SK-N-SH treated with all-trans-retinoic acid at 6 μM for 48 hours (cell line): Measurements from ENCODE around the gene HLCS.

Experiments used
- ATAC-seq: fragments of 200-7000 bp; cut with Tn5 transposase; 3 replicates; pipeline ENCODE4 v1.9.1; 2020; ENCODE audit warnings: mild to moderate bottlenecking, moderate library complexity
- ARNTL ChIP-seq: fragments of 450-650 bp; formaldehyde crosslinking; IDR thresholded peaks from 2 replicates; pipeline ENCODE4 v1.5.0; 2020; ENCODE audit warnings: low read depth, mild to moderate bottlenecking, moderate library complexity, borderline replicate concordance
- BACH2 ChIP-seq: fragments of 250-450 bp; sonication (Bioruptor Pico); IDR thresholded peaks from 2 replicates; pipeline ENCODE4 v1.9.0; 2021; ENCODE audit warnings: mild to moderate bottlenecking, borderline replicate concordance
- CSDC2 ChIP-seq: fragments of 250-450 bp; sonication (Bioruptor Pico); IDR thresholded peaks from 2 replicates; pipeline ENCODE4 v1.5.0; 2020; ENCODE audit warnings: mild to moderate bottlenecking, moderate library complexity
- ESRRG ChIP-seq: fragments of 250-450 bp; sonication (Bioruptor Pico); IDR thresholded peaks from 2 replicates; pipeline ENCODE4 v1.6.1; 2021; ENCODE audit warnings: mild to moderate bottlenecking
- GLIS3 ChIP-seq: fragments of 250-450 bp; sonication (Bioruptor Pico); IDR thresholded peaks from 2 replicates; pipeline ENCODE4 v1.5.0; 2020; ENCODE audit warnings: mild to moderate bottlenecking, moderate library complexity
- PPARA ChIP-seq: fragments of 250-450 bp; sonication (Bioruptor Pico); IDR thresholded peaks from 2 replicates; pipeline ENCODE4 v1.5.0; 2020; ENCODE audit warnings: mild to moderate bottlenecking, borderline replicate concordance
- RARB ChIP-seq: fragments of 250-450 bp; sonication (Bioruptor Pico); IDR thresholded peaks from 2 replicates; pipeline ENCODE4 v1.8.0; 2021; ENCODE audit warnings: mild to moderate bottlenecking, moderate library complexity
- SNAI2 ChIP-seq: fragments of 250-450 bp; sonication (Bioruptor Pico); IDR thresholded peaks from 2 replicates; pipeline ENCODE4 v1.5.0; 2020; ENCODE audit warnings: mild to moderate bottlenecking, moderate library complexity
- TOX ChIP-seq: fragments of 250-450 bp; sonication (Bioruptor Pico); IDR thresholded peaks from 2 replicates; pipeline ENCODE4 v1.8.0; 2021; ENCODE audit warnings: mild to moderate bottlenecking, moderate library complexity, borderline replicate concordance
- ZC3H10 ChIP-seq: fragments of 250-450 bp; sonication (Bioruptor Pico); IDR thresholded peaks from 2 replicates; pipeline ENCODE4 v1.5.1; 2021; ENCODE audit warnings: mild to moderate bottlenecking, moderate library complexity
- ZFP30 ChIP-seq: fragments of 450-650 bp; formaldehyde crosslinking; IDR thresholded peaks from 2 replicates; pipeline ENCODE4 v1.5.0; 2022; ENCODE audit warnings: mild to moderate bottlenecking, moderate library complexity
- ZNF565 ChIP-seq: fragments of 450-650 bp; formaldehyde crosslinking; conservative IDR thresholded peaks from 2 replicates; pipeline ENCODE4 v1.5.0; 2020; ENCODE audit warnings: low read depth, mild to moderate bottlenecking, moderate library complexity
- ZNF70 ChIP-seq: fragments of 450-650 bp; formaldehyde crosslinking; IDR thresholded peaks from 2 replicates; pipeline ENCODE4 v1.5.0; 2020; ENCODE audit warnings: mild to moderate bottlenecking, moderate library complexity
- ZNF8 ChIP-seq: fragments of 450-650 bp; formaldehyde crosslinking; IDR thresholded peaks from 2 replicates; pipeline ENCODE4 v1.5.0; 2020; ENCODE audit warnings: mild to moderate bottlenecking, moderate library complexity
- TF ChIP-seq, protein P1 (sequence below): fragments of 250-450 bp; sonication (Bioruptor Pico); IDR thresholded peaks from 2 replicates; pipeline ENCODE4 v1.5.1; 2021; ENCODE audit warnings: mild to moderate bottlenecking, moderate library complexity
- TF ChIP-seq, protein P2 (sequence below): fragments of 250-450 bp; sonication (Bioruptor Pico); IDR thresholded peaks from 2 replicates; pipeline ENCODE4 v1.5.1; 2020; ENCODE audit warnings: low read depth, mild to moderate bottlenecking, moderate library complexity
- TF ChIP-seq, protein P3 (sequence below): fragments of 250-450 bp; sonication (Bioruptor Pico); IDR thresholded peaks from 2 replicates; pipeline ENCODE4 v1.5.0; 2020; ENCODE audit warnings: mild to moderate bottlenecking, moderate library complexity
- TF ChIP-seq, protein P4 (sequence below): fragments of 250-450 bp; sonication (Bioruptor Pico); IDR thresholded peaks from 2 replicates; pipeline ENCODE4 v1.8.0; 2020; ENCODE audit warnings: mild to moderate bottlenecking, moderate library complexity, borderline replicate concordance

HLCS gene

DNA sequence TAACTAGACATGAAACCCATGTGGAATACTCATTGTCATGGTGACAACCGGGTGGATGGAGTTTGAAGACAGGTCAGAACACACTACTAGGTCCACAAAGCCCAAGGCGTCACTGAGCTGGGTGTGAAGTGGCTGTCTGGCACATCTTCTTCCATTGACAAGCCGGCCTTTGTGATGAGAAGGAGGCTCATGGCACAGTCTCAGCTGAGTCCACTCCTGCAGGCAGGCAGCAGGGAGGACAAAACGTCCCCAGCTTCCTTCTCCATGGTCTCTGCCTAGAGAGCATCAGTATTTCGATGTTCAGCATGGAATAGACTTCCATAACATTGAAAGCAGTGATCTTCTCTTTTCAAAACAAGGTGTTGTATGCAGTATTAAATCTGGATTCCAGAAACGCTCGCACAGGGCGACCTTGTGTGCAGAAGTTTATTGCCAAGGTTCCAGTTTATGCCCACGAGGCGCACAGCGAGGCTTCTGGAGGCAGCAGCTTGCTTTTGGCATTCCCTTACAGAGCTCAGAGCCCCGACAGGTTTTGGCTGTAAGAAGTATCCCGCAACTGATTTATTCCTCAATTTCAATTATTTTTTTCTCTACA, 163.3 kb downstream of the HLCS start:
- TF ChIP-seq BACH2 (CRISPR knock-in tag), result no peak
- TF ChIP-seq SNAI2 (CRISPR knock-in tag), result no peak
- no peak for TF ChIP-seq ZFP30 (CRISPR knock-in tag)
- TF ChIP-seq, protein P1, sequence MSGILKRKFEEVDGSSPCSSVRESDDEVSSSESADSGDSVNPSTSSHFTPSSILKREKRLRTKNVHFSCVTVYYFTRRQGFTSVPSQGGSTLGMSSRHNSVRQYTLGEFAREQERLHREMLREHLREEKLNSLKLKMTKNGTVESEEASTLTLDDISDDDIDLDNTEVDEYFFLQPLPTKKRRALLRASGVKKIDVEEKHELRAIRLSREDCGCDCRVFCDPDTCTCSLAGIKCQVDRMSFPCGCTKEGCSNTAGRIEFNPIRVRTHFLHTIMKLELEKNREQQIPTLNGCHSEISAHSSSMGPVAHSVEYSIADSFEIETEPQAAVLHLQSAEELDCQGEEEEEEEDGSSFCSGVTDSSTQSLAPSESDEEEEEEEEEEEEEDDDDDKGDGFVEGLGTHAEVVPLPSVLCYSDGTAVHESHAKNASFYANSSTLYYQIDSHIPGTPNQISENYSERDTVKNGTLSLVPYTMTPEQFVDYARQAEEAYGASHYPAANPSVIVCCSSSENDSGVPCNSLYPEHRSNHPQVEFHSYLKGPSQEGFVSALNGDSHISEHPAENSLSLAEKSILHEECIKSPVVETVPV (CRISPR knock-in tag), result no peak

DNA sequence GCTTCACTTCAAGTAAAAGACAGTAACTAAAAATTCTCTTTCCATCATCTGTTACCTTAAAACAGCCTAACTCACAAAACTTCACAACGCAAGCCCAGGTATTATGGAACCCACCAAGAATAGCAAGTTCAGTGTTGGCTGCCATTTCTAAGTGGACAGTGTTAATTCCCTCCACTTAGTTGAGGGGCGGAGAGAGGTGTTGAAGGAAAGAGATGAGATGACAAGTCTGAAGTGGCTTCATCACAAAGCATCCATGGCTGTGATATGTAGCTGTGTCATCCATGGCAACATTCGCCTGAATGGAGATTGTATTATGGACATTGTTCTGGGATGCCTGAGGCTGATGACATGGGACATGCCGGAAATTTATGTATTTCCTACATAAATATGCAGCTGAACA, 165.7 kb downstream of the HLCS start:
- TF ChIP-seq ZNF565 (CRISPR knock-in tag) (no peak), GLIS3 (no peak), CSDC2 (CRISPR knock-in tag) (no peak), ZNF8 (CRISPR knock-in tag) (no peak)
- TF ChIP-seq, protein P2, sequence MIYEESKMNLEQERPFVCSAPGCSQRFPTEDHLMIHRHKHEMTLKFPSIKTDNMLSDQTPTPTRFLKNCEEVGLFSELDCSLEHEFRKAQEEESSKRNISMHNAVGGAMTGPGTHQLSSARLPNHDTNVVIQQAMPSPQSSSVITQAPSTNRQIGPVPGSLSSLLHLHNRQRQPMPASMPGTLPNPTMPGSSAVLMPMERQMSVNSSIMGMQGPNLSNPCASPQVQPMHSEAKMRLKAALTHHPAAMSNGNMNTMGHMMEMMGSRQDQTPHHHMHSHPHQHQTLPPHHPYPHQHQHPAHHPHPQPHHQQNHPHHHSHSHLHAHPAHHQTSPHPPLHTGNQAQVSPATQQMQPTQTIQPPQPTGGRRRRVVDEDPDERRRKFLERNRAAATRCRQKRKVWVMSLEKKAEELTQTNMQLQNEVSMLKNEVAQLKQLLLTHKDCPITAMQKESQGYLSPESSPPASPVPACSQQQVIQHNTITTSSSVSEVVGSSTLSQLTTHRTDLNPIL (CRISPR knock-in tag), result no peak
- ATAC-seq, result no peak

More for the DNA sequence above, 163.3 kb downstream of the HLCS start:
- no peak for ATAC-seq

DNA sequence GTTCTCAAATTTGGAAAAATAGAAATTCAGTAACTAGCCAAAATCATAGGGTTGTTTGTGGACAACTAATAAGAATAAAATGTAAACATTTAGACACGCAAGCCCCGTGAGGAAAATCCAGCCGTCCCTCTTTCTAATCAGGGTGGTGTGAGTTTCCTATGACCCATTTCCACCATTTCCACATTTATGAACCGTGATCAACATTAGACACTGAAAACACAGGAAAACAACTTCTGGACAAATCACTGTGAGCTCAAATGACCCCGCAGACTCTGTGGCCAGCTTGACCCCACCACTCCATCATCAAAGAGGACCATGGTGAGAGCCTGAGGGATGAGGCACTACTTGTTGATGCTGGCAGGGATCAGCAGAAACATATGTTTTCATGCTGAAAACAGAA, 166.6 kb downstream of the HLCS start:
- no peak for ATAC-seq
- TF ChIP-seq SNAI2 (CRISPR knock-in tag) (no peak), ZFP30 (CRISPR knock-in tag) (no peak), ZNF565 (CRISPR knock-in tag) (no peak), TOX (CRISPR knock-in tag) (no peak), ARNTL (CRISPR knock-in tag) (no peak), PPARA (CRISPR knock-in tag) (no peak), ZNF8 (CRISPR knock-in tag) (no peak), ZC3H10 (CRISPR knock-in tag) (no peak), CSDC2 (CRISPR knock-in tag) (no peak), GLIS3 (no peak), RARB (CRISPR knock-in tag) (no peak), ESRRG (CRISPR knock-in tag) (no peak), ZNF70 (CRISPR knock-in tag) (no peak)
- TF ChIP-seq, protein P2 (CRISPR knock-in tag), result no peak
- TF ChIP-seq, protein P3, sequence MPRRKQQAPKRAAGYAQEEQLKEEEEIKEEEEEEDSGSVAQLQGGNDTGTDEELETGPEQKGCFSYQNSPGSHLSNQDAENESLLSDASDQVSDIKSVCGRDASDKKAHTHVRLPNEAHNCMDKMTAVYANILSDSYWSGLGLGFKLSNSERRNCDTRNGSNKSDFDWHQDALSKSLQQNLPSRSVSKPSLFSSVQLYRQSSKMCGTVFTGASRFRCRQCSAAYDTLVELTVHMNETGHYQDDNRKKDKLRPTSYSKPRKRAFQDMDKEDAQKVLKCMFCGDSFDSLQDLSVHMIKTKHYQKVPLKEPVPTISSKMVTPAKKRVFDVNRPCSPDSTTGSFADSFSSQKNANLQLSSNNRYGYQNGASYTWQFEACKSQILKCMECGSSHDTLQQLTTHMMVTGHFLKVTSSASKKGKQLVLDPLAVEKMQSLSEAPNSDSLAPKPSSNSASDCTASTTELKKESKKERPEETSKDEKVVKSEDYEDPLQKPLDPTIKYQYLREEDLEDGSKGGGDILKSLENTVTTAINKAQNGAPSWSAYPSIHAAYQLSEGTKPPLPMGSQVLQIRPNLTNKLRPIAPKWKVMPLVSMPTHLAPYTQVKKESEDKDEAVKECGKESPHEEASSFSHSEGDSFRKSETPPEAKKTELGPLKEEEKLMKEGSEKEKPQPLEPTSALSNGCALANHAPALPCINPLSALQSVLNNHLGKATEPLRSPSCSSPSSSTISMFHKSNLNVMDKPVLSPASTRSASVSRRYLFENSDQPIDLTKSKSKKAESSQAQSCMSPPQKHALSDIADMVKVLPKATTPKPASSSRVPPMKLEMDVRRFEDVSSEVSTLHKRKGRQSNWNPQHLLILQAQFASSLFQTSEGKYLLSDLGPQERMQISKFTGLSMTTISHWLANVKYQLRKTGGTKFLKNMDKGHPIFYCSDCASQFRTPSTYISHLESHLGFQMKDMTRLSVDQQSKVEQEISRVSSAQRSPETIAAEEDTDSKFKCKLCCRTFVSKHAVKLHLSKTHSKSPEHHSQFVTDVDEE (CRISPR knock-in tag), result no peak
- TF ChIP-seq, protein P4, sequence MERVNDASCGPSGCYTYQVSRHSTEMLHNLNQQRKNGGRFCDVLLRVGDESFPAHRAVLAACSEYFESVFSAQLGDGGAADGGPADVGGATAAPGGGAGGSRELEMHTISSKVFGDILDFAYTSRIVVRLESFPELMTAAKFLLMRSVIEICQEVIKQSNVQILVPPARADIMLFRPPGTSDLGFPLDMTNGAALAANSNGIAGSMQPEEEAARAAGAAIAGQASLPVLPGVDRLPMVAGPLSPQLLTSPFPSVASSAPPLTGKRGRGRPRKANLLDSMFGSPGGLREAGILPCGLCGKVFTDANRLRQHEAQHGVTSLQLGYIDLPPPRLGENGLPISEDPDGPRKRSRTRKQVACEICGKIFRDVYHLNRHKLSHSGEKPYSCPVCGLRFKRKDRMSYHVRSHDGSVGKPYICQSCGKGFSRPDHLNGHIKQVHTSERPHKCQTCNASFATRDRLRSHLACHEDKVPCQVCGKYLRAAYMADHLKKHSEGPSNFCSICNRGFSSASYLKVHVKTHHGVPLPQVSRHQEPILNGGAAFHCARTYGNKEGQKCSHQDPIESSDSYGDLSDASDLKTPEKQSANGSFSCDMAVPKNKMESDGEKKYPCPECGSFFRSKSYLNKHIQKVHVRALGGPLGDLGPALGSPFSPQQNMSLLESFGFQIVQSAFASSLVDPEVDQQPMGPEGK, result no peak
- TF ChIP-seq, protein P1 (CRISPR knock-in tag), result no peak
